Stimulated activated CD8-positive, alpha-beta memory T cell treated with anti-CD3 and anti-CD28 coated beads, Interleukin-12 subunit alpha, Interleukin-12 subunit beta, amount 100 ng/mL, for 1 hour (primary cell): ENCODE data around the gene MXRA7.
"Not testable (repeated sequence)": the region's sequence is repeated elsewhere in the genome, so short reads cannot be mapped to it uniquely, and the experiment has no call there.

Experiments used
- DNase-seq: peaks from one replicate; pipeline ENCODE4 v3.0.0-alpha.2; 2020; ENCODE audit warnings: low read depth

MXRA7 gene

DNA sequence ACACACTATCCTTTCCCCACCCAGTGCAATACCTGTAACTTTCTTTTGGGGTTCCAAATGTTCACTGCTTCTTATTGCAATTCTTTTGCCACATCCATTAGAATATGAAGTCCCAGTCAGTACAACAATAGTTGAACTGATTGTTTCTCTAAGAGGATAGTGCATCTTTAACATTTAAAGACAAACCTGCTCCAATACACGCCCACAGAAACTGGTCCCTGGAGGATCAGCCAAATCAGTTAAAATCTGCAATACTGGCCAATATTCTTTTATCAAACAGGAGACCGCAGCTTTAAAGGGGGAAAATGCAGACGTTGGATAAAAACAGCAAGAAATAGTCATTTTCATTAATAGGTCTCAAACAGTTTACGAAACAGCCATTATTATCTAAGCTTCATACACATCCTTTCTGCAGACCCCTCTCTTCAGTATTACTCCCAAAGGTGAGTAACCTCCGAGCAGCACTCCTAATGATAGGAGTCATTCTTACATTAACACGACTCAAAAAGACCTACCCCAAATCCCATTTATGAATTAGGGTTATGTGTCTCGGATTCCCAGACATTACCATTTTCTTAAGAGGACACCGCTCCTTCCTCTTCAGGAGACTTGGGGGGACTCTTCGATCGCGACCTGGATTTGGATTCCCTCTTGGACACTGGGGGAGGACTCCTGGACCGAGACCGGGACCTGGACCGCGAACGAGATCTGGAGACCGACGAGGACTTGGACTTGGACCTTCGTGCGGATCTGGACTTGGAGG, 25.0 kb upstream of the MXRA7 start:
- DNase-seq = no peak

DNA sequence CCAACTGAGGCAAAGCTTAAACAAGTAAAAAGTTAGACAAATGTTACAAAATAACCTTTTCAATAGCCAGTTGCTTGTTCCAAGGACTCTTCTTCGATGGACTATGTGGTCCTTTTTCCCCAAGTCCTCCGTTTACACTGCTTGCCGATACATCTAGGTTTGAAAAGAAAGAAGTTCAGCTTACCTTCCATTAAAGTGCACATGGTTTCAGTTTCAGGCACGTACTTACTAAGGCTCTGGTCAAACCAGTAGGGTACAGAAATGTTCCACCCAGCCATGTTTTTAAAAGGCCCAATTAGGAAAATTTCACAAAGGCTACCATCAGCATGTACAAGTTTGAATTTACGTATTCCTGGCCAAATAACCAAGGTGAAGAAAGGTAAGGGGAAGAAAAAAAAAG, 24.2 kb upstream of the MXRA7 start:
- DNase-seq = no peak

DNA sequence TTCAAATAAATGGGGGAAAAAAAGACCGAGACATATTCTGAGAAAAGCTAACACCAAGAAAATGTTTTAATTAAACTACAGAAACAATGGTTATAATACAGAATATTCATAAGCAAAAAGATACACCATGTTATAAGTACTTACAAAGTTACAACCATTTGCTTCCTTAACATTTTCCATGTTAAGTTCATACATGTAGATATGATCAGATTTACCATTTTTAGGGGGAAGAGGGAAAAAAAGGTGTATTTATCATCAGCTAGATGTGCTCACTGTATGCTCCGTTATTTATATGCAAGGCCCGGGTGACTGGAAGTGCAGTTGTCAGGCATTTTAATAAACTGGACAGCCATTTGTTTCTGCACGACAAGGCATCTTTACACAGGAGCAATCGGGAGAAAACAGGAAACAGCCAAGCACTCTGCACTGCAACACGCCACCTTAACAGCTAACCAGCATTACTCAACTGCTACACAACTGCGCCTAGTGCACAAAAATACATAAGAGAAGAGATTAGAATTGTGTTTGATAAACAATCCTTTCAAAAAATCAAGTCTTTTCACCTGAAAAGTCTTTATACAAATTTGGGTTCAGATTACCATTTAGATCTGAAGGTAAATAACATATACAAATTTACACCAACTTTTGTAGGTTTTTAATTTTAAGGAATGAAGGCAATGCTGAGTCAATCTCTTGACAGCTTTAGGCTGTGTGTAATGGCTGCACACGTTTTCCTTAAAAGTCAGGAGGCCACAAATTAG, 23.5 kb upstream of the MXRA7 start:
- no peak for DNase-seq

DNA sequence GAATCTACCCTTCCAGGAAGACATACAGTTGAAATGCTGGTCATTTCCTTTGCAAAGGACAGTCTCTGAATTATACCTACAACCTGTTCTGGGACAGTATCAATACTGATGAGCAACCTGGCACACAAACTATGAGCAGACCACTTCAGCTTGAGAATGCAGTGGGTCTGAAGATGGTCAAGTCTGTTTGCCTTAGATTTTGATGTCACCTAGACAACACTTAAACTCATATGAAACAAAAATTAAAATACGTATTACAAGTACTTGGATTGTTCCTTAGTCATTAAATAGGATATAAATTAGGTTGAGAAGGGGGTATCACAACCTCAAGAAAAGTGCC, 22.8 kb upstream of the MXRA7 start:
- no peak for DNase-seq

- DNase-seq = no peak
These were observed 22.2 kb upstream of the MXRA7 start for GRCh38 chr17:76732734-76733617.

DNA sequence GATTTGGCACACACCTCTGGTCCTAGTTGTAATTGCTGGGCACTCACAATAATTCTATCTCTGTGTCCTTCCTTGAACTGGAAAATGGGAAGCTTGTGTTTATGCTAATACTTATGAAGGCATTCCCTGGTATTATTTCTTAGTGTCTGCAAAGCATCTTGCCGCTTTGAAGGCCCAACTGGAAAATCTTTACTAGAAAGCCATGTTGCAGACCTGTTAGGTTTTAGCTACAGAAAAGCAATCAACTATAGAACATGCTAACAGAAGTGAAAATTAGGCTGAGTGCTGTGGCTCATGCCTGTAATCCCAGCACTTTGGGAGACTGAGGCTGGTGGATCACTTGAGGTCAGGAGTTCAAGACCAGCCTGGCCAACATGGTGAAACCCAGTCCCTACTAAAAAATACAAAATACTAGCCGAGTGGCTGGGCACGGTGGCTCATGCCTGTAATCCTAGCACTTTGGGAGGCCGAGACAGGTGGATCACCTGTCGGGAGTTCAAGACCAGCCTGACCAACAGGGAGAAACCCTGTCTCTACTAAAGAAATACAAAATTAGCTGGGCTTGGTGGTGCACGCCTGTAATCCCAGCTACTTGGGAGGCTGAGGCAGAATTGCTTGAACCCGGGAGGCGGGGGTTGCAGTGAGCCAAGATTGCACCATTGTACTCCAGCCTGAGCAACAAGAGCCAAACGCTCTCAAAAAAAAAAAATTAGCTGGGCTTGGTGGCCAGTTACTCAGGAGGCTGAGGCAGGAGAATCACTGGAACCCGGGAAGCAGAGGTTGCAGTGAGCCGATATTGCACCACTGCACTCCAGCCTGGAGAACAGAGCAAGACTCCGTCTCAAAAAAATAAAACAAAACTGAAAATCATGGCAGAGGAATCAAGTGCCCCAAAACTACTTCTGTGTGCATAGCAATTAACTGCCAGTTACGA, 21.3 kb upstream of the MXRA7 start:
- not testable (repeated sequence) for DNase-seq

DNA sequence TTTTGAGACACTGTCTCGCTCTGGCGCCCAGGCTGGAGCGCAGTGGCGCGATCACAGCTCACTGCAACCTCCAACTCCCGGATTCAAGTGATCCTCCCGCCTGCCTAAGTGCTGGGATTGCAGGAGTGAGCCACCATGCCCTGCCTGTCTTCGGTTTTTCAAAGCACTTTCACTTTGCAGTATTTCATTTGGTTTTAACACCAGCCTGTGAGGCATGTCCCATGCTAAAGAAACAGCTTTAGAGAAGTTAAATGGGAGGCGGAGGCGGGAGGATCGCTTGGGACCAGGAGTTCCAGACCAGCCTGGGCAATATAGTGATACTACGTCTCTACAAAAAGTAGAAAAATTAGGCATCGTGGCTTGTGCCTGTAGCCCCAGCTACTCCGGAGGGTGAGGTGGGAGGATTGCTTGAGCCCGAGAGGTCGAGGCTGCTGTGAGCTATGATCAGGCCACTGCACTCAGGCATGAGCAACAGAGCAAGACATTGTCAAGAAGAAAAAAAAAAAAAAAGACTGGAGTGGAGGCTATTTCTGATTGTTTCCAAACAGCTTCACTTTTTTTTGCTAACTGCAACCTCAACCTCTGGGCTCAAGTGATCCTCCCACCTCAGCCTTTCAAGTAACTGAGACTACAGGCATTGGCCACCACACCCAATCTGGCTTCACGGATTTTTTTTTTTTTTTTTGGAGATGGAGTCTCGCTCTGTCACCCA, 17.1 kb upstream of the MXRA7 start:
- no peak for DNase-seq

DNA sequence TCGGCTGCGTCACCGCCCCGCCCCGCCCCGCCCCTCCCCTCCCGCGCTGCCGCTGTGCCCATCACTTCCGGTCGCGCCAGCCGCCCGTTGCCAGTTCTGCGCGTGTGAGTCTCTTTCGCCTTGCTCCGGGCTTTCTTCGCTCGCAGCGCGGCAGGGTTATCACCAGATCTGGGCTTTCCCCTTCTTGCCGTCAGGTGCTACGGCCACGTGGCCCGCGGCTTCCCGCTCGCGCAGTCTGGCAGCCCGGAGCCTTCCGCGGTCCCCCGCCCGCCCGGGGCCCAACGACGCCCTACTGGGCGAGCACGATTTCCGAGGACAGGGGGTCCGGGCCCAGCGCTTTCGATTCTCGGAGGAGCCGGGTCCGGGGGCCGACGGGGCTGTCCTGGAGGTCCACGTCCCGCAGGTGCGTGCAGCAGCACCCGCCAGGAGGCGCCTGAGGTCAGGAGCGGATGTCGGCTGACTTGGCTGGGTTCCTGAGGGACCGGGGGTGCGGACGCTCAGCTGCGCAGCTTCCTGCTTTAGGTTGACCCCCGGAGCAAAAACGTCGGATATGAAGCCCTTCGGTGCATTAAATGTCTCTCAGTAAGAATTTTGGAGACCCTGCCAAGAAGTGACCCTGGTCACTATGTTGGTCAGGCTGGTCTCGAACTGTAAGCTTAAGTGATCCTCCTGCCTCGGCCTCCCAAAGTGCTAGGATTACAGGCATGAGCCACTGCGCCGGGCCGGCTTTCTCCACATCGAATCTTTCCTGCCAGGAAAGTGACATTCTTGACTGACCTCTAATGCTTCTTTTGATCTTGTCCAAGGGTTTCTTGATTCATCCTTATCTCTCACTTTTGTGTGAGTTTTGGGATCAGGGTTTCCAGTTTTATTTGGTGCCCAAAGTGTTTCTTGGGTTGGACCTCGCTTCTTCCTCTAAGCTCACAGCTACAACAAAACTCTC, 16.3 kb upstream of the MXRA7 start, which contains the start of gene METTL23:
METTL23 (plus strand) TSS at position 64 of the 943 bp plus-strand sequence. CDS start 2,872 bp downstream, outside the sequence.
- peak; percentile 60 for DNase-seq

- peak; percentile 87 for DNase-seq
These were observed 15.5 kb upstream of the MXRA7 start, which contains the start of gene JMJD6 for GRCh38 chr17:76726231-76726775. Gene JMJD6 (minus strand): TSS chr17:76726606. CDS start chr17:76726475, 131 bp downstream.

DNA sequence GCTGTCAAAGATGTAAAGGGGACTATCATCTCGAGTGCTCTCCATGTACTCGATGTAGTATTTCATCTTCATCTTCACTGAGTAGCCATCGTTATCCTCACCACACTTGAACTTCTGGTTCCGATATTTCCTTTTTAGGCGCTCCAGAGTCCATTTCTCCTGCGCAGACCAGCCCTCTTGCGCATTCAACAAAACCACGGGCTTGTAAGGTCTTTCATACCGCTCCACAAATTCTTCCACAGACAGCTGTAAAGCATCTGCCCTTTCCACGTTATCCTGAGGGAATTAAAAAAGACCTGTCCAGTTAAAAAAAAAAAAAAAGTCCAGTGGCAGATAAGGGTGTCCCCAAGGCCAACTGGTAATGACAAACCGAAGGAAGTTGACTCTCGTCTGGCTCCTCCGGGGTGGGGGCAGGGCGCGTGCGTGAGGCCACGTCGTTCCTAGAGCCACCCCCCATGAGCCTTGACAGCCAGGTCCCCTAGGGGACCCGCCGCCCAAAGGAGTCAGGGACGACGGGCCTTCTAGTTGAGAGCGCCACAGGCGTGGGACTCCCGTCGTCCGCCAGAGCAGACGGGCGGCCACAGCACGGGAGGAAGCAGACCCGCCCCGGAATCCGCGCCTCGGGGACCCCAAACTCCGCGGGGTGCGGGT, 14.9 kb upstream of the MXRA7 start:
- DNase-seq = peak; percentile 50

DNA sequence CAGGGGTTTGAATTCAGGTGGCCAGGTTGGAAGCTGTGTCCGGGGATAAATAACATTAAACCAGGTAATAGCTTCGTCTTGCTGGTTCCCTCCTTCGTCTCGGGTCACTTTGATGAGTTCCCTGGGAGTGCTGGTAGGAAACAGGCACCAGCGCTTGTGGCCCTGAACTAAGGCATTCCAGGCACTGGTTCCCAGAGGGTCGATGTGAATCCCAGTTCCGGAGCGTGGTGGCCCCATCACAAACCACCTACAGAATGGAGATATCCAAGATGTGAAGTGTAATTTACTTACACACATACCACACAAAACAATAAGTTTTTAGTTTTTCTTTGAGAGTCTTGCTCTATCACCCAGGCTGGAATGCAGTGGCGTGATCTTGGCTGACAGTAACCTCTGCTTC, 13.0 kb upstream of the MXRA7 start:
- DNase-seq = no peak

GRCh38 chr17:76722977-76723376, 12.2 kb upstream of the MXRA7 start:
- not testable (repeated sequence) for DNase-seq

- no peak for DNase-seq
These were observed 11.5 kb upstream of the MXRA7 start for GRCh38 chr17:76722279-76722678.

DNA sequence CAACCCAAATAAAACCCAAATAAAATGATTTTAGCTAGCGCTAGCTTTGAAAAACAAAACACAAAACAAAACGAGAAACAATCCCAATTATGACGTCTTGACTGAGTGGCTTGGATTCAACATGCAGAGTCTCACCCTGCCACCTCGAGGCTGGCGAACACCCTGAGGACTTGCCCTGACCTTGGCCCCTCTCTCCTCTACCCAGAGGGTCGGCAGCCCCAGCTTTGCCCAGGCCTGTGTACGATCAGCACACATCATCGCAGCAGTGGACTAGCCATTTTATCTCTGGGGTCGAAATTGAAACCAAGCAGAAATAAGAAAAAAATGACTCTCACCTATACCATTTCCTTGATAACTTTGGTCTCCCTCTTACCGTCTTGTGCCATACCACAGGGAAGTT, 10.7 kb upstream of the MXRA7 start:
- DNase-seq = no peak

GRCh38 chr17:76720941-76721340, 10.2 kb upstream of the MXRA7 start:
- no peak for DNase-seq

DNA sequence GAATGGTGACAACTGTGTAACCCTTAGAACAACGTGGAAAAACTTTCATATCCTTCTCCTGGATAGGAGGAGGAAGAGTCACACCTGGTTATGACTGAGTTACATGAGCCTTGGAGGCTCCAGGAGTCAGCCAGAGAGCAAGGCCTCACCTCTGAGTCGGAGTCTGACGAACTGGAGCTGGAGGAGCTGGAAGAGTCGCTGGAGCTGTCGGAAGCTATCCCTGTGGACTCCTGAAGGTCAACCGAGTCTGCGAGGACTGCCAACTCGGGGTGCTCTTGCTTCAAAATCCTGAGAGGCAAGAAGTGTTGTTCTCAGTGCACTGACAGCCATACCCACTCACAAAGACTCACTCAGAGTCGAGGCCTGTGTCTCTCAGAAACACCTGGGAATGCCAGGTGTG, 9.4 kb upstream of the MXRA7 start:
- no peak for DNase-seq

DNA sequence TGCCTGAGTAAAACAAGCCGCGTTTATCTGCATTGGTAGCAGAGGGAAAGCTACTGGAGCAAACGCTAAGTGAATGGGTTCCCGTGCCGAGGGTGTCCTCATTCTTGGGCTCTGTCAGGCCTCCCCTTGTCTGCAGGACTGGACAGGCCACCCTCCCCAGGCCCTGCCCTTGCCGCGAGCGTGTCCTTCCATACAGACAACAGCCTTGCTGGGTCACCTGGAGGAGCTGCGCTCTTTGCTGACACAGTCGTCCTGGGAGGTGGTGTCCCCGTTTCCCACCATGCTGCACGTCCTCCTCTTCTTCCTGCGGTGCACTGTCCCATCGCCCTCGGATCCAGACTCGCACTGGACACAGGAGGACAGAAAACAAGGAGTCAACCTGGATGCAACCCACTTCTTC, 7.8 kb upstream of the MXRA7 start:
- DNase-seq = no peak

DNA sequence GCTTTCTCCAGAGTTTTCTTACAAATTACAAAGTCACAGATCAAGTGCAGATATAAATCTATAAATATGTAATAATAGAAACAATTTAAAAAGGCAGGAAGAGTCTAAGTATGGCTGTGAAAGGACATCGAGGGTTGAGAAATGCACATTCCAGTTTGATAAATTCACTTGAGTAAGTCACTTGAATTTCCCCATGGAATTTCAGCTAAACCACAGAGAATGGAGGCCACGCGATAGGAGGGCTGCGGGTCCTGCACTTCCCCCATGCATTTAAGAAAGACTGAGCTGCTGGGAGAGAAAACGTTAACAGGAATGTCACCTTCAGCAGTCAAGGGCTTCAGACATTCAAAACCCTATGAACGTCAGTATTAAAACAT, 6.1 kb upstream of the MXRA7 start:
- no peak for DNase-seq
